ENCODE measurements around the gene SHD. TPM values are rescaled to one million over a fixed set of nuclear protein-coding genes. Genes with fewer than 3 reads are reported as not detected.

Gene SHD
- total RNA-seq, 2 experiments from 2014 or later, result 0.14 to 0.64 TPM

Other genes with a start within 250 kb of the SHD start
- 10 to 100 TPM; 44.2 to 47.2 TPM for gene ZBTB7A, start 212.4 kb upstream of the SHD start, total RNA-seq
- 10 to 100 TPM; 72.7 to 77.6 TPM for gene MAP2K2, start 155.1 kb upstream of the SHD start, total RNA-seq
- under 1 TPM in 1 of 2 experiments, not detected in 1; 0.08 TPM for gene CREB3L3, start 125.6 kb upstream of the SHD start, total RNA-seq
- gene SIRT6, start 96.7 kb upstream of the SHD start, total RNA-seq, result 10 to 100 TPM; 11.2 to 14.2 TPM
- gene ANKRD24, start 96.6 kb upstream of the SHD start, total RNA-seq, result under 1 TPM; 0.59 to 0.60 TPM
- gene EBI3, start 49.7 kb upstream of the SHD start, total RNA-seq, result not detected
- 10 to 100 TPM; 32.9 to 33.7 TPM for gene YJU2, start 32.2 kb upstream of the SHD start, total RNA-seq
- gene TMIGD2, start 23.1 kb downstream of the SHD start, total RNA-seq, result 10 to 100 TPM; 17.6 to 20.9 TPM
- 1 to 10 TPM in 1 of 2 experiments, under 1 TPM in 1; 0.98 to 1.0 TPM for gene FSD1, start 25.3 kb downstream of the SHD start, total RNA-seq
- 1 to 10 TPM; 1.7 to 1.8 TPM for gene STAP2, start 59.6 kb downstream of the SHD start, total RNA-seq
- 10 to 100 TPM; 10.3 to 11.0 TPM for gene MPND, start 64.3 kb downstream of the SHD start, total RNA-seq
- gene SH3GL1, start 121.3 kb downstream of the SHD start, total RNA-seq, result 10 to 100 TPM; 39.3 to 40.9 TPM
- gene CHAF1A, start 123.4 kb downstream of the SHD start, total RNA-seq, result 10 to 100 TPM; 27.5 to 27.8 TPM
- gene UBXN6, start 178.5 kb downstream of the SHD start, total RNA-seq, result 10 to 100 TPM; 54.5 to 58.4 TPM
- gene HDGFL2, start 193.0 kb downstream of the SHD start, total RNA-seq, result 10 to 100 TPM; 17.2 to 18.0 TPM
- not detected for gene PLIN4, start 239.2 kb downstream of the SHD start, total RNA-seq

Data from CD4-positive, alpha-beta T cell (primary cell).